Stimulated activated CD4-positive, alpha-beta T cell treated with anti-CD3 and anti-CD28 coated beads, Interleukin-1b, Interleukin-23, amount 100 ng/mL, for 4 hours (primary cell): ENCODE measurements around the gene KIAA0753.

Experiments used
- DNase-seq, 2 donors: peaks; one replicate each; pipeline ENCODE4 v3.0.0-alpha.2; 2020; ENCODE audit warnings: low read depth in 2 of 2

KIAA0753 gene

DNA sequence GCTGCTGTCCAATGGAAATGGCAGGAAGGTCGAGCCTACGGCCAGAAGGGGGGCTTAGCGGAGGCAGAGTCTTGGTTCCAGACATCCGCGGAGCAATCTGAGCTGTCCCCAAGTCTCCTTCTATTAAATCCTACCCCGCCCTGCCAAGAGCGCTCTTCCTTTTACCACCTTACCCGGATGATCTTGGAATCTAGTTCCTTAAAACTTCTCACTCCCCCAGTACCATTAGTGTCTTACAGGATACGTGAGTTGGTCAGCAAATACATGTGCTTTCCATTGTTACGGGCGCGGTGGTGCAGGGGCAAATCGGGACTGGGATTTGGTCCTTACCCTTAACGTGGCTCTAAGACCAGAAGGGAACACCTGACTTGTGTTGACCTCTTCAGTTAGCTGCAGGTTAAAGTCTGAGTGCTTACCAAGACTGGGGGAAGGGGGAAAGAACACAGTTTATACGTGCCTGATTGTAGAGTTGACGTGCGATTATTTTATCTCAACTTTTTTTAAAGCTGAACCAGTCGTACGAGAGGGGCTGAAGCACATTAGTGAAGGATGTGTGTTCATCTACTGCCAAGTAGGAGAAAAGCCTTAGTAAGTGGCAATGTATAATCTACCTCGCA lies 844 bp upstream of the KIAA0753 start:
- no peak for DNase-seq

GRCh38 chr17:6639586-6640535 lies 650 bp downstream of the KIAA0753 start:
- DNase-seq: no peak

DNA sequence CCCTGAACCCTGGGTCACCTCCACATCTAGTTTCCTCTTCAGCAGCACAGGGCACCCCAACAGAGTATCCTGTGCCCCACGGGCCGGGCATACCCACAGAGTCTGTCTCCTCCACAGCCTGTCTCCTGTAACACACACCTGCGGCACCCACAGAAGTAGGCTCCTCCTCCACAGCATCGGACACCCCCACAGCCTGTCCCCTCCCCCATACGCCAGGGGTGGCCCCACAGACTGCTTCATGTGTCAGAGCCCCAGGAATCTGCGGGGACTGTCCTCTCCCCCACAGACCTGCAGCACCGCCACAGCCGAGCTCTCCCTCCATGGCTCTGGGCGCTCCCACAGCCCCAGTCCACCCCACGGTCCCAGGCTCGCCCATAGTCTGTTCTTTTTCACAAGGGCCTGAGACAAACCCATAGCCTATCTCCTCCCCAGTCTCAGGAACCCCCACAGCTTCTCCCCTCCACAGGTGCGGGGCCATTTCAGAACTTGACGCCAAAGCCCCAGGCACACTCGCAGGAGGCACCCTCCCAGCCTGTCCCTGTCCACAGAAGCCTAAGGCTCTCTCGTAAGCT lies 1.4 kb downstream of the KIAA0753 start:
- DNase-seq: no peak

GRCh38 chr17:6638046-6638908 lies 2.2 kb downstream of the KIAA0753 start:
- DNase-seq: no peak

GRCh38 chr17:6637458-6637840 lies 3.1 kb downstream of the KIAA0753 start:
- DNase-seq: no peak

GRCh38 chr17:6636616-6637457 lies 3.7 kb downstream of the KIAA0753 start:
- no peak for DNase-seq

GRCh38 chr17:6636105-6636504 lies 4.4 kb downstream of the KIAA0753 start:
- DNase-seq: no peak

DNA sequence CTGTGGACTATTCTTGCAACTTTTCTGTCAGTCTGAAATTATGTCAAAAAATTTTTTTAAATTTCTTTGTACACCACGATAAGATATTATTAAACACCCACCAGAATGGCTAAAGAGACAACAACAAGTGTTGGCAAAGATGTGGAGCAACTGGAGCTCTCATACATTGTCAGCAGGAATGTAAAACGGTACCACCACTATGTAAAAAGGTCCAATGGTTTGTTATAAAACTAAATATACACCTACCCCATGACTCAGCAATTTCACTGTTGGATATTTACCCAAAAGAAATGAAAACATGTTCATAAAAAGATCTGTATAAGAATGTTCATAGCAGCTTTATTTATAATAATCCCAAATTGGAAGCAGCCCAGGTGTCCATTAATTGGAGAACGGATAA lies 7.2 kb downstream of the KIAA0753 start:
- no peak for DNase-seq

DNA sequence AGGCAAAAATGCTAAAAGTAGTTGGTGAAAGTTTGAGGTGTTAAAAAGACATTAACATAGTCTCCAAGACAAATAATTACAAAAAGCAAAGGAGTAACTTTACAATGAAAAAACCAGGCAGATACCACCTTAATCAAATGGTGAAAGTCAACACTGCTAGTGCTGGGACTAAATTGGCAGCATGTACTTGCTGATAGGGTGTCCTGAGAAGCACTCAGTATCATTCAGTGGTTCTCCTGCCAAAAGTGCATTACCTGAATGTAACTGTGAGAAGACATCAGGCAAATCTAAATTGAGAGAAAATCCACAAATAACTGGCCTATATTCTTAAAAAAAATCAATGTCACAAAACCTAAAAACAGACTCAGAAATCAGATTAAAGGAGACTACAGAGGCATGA lies 8.0 kb downstream of the KIAA0753 start:
- no peak for DNase-seq

DNA sequence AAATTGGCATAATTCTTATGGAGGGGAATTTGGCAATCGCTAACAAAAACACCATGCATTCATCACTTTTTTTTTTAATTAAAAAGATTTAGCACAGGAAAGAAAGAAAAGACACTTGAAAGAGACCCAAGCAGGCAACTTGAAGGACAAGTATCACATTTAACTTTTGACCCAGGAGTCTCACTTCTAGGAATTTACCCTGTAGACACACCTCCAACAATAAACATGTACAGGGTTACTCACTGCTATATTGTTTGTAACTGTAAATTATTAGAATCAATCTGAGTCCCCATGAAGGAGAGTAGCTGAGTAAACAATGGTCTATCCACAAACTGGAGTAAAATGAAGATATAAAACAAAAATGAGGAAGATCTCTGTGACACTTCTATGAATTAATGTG lies 10.1 kb downstream of the KIAA0753 start:
- DNase-seq: no peak

GRCh38 chr17:6627019-6627418 lies 13.5 kb downstream of the KIAA0753 start:
- no peak for DNase-seq

DNA sequence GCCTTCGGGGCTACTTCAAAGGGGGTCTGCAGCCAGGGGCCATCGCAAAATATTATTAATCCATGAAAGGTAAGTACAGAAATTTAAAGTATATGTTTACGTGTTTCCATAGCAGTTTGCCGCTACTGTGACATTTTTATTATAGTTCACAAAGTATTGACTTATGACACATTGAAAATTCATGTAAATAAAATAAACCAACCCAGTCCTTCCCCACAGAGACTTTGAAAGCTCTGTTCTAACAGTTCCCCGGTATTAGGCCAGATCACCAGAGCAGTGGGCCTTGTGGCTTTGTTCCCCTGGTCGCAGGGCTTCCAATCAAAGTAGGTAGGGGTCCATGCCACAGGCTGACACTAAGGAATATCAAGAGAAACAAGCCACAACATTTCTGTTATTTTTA lies 13.9 kb downstream of the KIAA0753 start:
- DNase-seq: no peak

DNA sequence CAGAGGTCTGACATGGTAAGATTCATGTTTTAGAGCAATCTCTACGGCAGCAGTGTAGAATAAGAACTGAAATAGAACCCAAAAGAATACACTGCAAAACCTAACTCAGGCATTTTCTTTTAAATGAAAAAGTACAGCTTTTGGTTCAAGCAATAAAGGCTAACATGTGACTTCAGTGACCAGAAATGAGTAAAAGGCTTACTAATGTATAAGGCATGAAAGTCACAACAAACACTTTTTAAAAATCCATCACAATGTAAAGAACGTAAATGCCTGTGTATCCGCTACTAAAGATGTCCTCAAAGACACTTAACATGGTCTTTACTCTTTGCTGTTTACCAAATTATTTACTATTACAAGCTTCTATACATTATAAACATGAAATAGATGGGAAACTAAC lies 16.6 kb downstream of the KIAA0753 start:
- no peak for DNase-seq

- no peak for DNase-seq
These were observed 29.3 kb downstream of the KIAA0753 start for GRCh38 chr17:6611231-6611630.

GRCh38 chr17:6610011-6610410 lies 30.5 kb downstream of the KIAA0753 start:
- DNase-seq: no peak

DNA sequence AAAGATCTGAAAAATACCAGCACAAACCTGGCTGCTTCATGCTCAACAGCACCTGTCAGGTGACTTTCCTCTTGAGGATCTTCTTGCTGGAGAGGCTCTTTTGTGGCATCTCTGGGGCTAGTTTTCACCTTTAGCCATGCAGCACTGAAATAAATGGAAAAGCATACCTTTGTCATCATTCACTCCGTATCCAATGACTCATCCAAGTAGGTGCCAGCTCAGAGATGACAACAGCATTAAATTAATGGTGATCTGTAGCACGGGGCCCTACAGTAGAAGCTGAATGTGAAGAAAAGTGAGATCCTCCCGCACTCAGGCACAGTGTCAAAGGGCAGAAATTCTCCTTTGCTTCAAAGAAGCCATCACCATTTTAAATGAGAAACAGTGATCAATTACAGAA lies 32.2 kb downstream of the KIAA0753 start:
- DNase-seq: no peak

- no peak for DNase-seq
These were observed 35.4 kb downstream of the KIAA0753 start for GRCh38 chr17:6605142-6605541.

DNA sequence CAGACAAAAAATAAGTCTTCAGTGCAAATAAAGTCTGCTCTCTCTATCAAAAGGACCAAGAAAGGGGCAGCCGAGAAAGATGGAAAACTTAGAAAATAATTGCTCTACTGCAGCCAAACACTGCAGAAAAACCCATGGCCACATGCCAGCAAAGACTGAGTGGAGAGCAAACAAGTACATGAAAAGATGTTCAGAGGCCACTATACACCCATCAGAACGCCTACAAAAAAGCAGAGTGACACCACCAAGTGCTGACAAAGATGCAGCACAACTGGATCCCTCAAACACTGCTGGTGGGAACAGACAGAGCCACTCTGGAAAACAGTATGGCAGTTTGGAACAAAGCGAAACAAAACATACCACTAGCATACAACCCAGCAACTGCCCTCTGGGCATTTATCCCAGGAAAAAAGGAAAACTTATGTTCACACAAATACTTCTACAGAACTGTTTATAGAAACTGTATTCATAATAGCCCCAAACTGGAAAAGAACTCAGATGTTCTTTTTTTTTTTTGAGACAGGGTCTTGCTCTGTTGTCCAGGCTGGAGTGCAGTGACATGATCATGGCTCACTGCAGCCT lies 36.7 kb downstream of the KIAA0753 start:
- DNase-seq: no peak

DNA sequence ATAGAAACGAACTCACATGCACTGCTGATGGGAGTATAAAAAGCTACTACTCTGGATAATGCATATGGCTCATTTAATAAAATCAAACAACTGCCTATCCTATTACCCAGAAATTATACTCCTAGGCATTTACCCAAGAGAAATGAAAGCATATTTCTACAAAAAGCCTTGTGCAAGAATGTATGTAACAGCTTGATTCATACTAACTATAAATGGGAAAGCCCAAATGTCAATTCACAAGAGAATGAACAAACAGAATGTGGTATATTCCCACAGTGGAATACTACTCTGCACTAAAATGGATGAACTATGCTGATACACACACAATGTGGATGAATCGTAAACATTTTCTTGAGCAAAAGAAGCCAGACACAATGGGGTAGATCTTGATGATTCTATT lies 38.4 kb downstream of the KIAA0753 start:
- no peak for DNase-seq

DNA sequence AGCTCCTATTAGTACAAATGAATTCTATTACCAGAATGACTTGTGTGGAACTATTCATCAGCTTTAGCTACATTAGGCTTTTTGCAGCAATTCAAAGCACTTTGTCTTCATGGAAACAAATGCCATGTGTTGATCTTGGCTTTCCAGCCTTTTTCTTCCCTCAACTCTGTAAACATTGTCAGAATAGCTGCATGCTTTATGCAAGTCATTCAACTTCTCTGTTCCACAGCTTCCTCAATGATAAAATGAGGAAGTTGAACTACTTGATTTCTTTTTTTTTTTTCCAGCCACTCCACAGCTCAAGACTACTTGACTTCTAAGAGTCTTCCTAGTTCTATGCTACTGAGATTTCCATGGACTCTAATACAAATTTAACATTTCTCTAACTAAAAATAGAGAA lies 41.1 kb downstream of the KIAA0753 start:
- no peak for DNase-seq

GRCh38 chr17:6597727-6598126 lies 42.8 kb downstream of the KIAA0753 start:
- no peak for DNase-seq
